OCI-LY7 (cell line): Measurements from ENCODE around the gene NEUROD2.

Source experiments
- CTCF ChIP-seq: fragments of 200-600 bp; sonication (generic); conservative IDR thresholded peaks from 2 replicates; pipeline ENCODE4 v1.5.1; 2014; ENCODE audit warnings: mild to moderate bottlenecking, antibody characterized with exemption, low read length, moderate library complexity, mixed read lengths
- EZH2phosphoT487 ChIP-seq: fragments of 200-600 bp; sonication (generic); IDR thresholded peaks from 2 replicates; pipeline ENCODE4 v1.6.1; 2018; ENCODE audit warnings: low read depth, borderline replicate concordance, mild to moderate bottlenecking, mixed run types, antibody characterized with exemption, low read length, moderate library complexity, mixed read lengths

- no peak for TF ChIP-seq CTCF
- no peak for TF ChIP-seq EZH2phosphoT487
Observed at GRCh38 chr17:39596543-39597267, 11.0 kb downstream of the NEUROD2 start.
